Smooth muscle cell (in vitro differentiated cells): Measurements from ENCODE around the gene GXYLT1. TPM values are rescaled to one million over a fixed set of nuclear protein-coding genes. Genes with fewer than 3 reads are reported as not detected.

Experiments
- DNase-seq: peaks from one replicate; lab custom pipeline; 2025; ENCODE audit not compliant: unreplicated experiment; lab: John Stamatoyannopoulos, UW
- H2AFZ ChIP-seq: fragments of 200-600 bp; sonication (generic); 2 replicates; pipeline ENCODE4 v1.6.0; 2016; ENCODE audit warnings: antibody characterized with exemption, low read depth, mild to moderate bottlenecking
- H3F3A ChIP-seq: fragments of 200-600 bp; sonication (generic); 2 replicates; pipeline ENCODE4 v1.6.0; 2017; ENCODE audit warnings: antibody characterized with exemption, low read depth
- H3K27ac ChIP-seq: fragments of 200-600 bp; sonication (generic); 2 replicates; pipeline ENCODE4 v1.5.1; 2016; ENCODE audit warnings: low read depth, mild to moderate bottlenecking
- H3K27me3 ChIP-seq: fragments of 200-600 bp; sonication (generic); 2 replicates; pipeline ENCODE4 v1.6.1; 2016; ENCODE audit warnings: low read depth, mild to moderate bottlenecking
- H3K36me3 ChIP-seq: fragments of 200-600 bp; sonication (generic); 2 replicates; pipeline ENCODE4 v1.5.1; 2016; ENCODE audit warnings: low read depth
- H3K4me1 ChIP-seq: fragments of 200-600 bp; sonication (generic); 2 replicates; pipeline ENCODE4 v1.5.1; 2016; ENCODE audit warnings: low read depth
- H3K4me2 ChIP-seq: fragments of 200-600 bp; sonication (generic); 2 replicates; pipeline ENCODE4 v1.6.0; 2016; ENCODE audit warnings: mild to moderate bottlenecking
- H3K4me3 ChIP-seq: fragments of 200-600 bp; sonication (generic); 2 replicates; pipeline ENCODE4 v1.5.1; 2016; ENCODE audit warnings: mild to moderate bottlenecking
- H3K79me2 ChIP-seq: fragments of 200-600 bp; sonication (generic); 2 replicates; pipeline ENCODE4 v1.6.0; 2016; ENCODE audit warnings: low read depth, mild to moderate bottlenecking
- H3K9ac ChIP-seq: fragments of 200-600 bp; sonication (generic); 2 replicates; pipeline ENCODE4 v1.6.0; 2016; ENCODE audit warnings: low read depth
- H3K9me3 ChIP-seq: fragments of 200-600 bp; sonication (generic); replicated peaks from 2 replicates; pipeline ENCODE4 v1.5.1; 2016; ENCODE audit warnings: low read depth
- H4K20me1 ChIP-seq: fragments of 200-600 bp; sonication (generic); 2 replicates; pipeline ENCODE4 v1.6.0; 2016; ENCODE audit warnings: low read depth
- WGBS: methylation state at CpG from one replicate; pipeline ENCODE4 v1.1.7; 2016; ENCODE audit warnings: low lambda C conversion rate; 5-methylcytosine and 5-hydroxymethylcytosine counted together
- polyA plus RNA-seq: library from polyadenylated mRNA; unstranded; fragments of >200 nt; fragmentation: Nextera tagmentation; extraction: Ambion mirVana; gene quantifications from 2 replicates; pipeline ENCODE4 v1.2.1, GENCODE V29; 2016
- total RNA-seq: library from RNA; depleted of rRNA; stranded (reverse); fragments of >200 nt; gene quantifications from 2 replicates; pipeline ENCODE4 v1.2.3, GENCODE V29; 2014
- TF ChIP-seq, protein P1 (sequence below): fragments of 200-600 bp; sonication (generic); IDR thresholded peaks from 2 replicates; pipeline ENCODE4 v1.5.1; 2017; ENCODE audit warnings: borderline replicate concordance, mild to moderate bottlenecking, antibody characterized with exemption; ENCODE audit not compliant: insufficient read depth, poor library complexity, severe bottlenecking

GXYLT1 gene
- total and polyA plus RNA-seq, 2 experiments from 2014 or later, result 10.7 to 20.6 TPM

DNA sequence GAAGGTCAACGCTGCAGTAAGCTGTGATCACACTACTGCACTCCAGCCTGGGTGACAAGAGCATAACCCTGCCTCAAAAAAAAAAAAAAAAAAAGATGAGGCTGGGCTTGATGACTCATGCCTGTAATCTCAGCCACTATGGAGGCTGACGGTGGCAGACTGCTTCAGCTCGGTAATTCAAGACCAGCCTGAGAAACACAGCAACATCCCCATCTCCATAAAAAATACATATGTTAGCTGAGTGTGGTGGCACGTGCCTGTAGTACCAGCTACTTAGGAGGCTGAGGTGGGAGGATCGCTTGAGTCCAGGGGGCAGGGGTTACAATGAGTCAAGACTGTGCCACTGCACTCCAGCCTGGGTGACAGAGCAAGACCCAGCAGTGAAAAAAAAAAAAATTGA lies 50.4 kb downstream of the GXYLT1 start:
- H2AFZ ChIP-seq, result no peak overlapping the region
- H3K9ac ChIP-seq, result no peak overlapping the region
- H3K79me2 ChIP-seq, result no peaks in the 10 kb centered on the region
- H3K27ac ChIP-seq, result peak overlapping the region; percentile 32
- peaks cover 11% of the 10 kb centered on the region for H3K36me3 ChIP-seq
- H3K4me2 ChIP-seq, result no peak overlapping the region
- H3K4me3 ChIP-seq, result no peak overlapping the region
- 16% methylated on average over 5 of the region's 5 CpGs for WGBS
- H3K4me1 ChIP-seq, result peaks cover 18% of the 10 kb centered on the region
- TF ChIP-seq, protein P1, sequence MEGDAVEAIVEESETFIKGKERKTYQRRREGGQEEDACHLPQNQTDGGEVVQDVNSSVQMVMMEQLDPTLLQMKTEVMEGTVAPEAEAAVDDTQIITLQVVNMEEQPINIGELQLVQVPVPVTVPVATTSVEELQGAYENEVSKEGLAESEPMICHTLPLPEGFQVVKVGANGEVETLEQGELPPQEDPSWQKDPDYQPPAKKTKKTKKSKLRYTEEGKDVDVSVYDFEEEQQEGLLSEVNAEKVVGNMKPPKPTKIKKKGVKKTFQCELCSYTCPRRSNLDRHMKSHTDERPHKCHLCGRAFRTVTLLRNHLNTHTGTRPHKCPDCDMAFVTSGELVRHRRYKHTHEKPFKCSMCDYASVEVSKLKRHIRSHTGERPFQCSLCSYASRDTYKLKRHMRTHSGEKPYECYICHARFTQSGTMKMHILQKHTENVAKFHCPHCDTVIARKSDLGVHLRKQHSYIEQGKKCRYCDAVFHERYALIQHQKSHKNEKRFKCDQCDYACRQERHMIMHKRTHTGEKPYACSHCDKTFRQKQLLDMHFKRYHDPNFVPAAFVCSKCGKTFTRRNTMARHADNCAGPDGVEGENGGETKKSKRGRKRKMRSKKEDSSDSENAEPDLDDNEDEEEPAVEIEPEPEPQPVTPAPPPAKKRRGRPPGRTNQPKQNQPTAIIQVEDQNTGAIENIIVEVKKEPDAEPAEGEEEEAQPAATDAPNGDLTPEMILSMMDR, result no peak
- no peak for DNase-seq
- no peaks in the 10 kb centered on the region for H3K27me3 ChIP-seq
- H4K20me1 ChIP-seq, result no peaks in the 10 kb centered on the region
- no peaks in the 10 kb centered on the region for H3K9me3 ChIP-seq
- peaks cover 9% of the 10 kb centered on the region for H3F3A ChIP-seq

- Histone ChIP-seq H3F3A (peaks cover 9% of the 10 kb centered on the region), H3K9ac (peak overlapping the region; percentile 40), H3K27me3 (no peaks in the 10 kb centered on the region), H4K20me1 (no peaks in the 10 kb centered on the region), H3K27ac (peak overlapping the region; percentile 84), H3K79me2 (no peaks in the 10 kb centered on the region), H3K4me2 (peak overlapping the region; percentile 75), H2AFZ (no peak overlapping the region), H3K4me3 (no peak overlapping the region), H3K9me3 (no peaks in the 10 kb centered on the region), H3K36me3 (peaks cover 2% of the 10 kb centered on the region), H3K4me1 (peaks cover 18% of the 10 kb centered on the region)
- WGBS, result 44% methylated on average over 2 of the region's 2 CpGs
- TF ChIP-seq, protein P1, result no peak
- DNase-seq, result no peak
These were observed 52.9 kb downstream of the GXYLT1 start for GRCh38 chr12:42091769-42092168.

GRCh38 chr12:42090899-42091298 lies 53.8 kb downstream of the GXYLT1 start:
- H3K27me3 ChIP-seq, result no peaks in the 10 kb centered on the region
- peak overlapping the region; percentile 84 for H3K27ac ChIP-seq
- peak overlapping the region; percentile 40 for H3K9ac ChIP-seq
- no peak overlapping the region for H3K4me3 ChIP-seq
- H3K79me2 ChIP-seq, result no peaks in the 10 kb centered on the region
- H2AFZ ChIP-seq, result no peak overlapping the region
- H3K36me3 ChIP-seq, result no peaks in the 10 kb centered on the region
- TF ChIP-seq, protein P1, result no peak
- peaks cover 18% of the 10 kb centered on the region for H3K4me1 ChIP-seq
- peak overlapping the region; percentile 75 for H3K4me2 ChIP-seq
- DNase-seq, result no peak
- H3F3A ChIP-seq, result peaks cover 9% of the 10 kb centered on the region
- no peaks in the 10 kb centered on the region for H3K9me3 ChIP-seq
- no peaks in the 10 kb centered on the region for H4K20me1 ChIP-seq

GRCh38 chr12:42086031-42086430 lies 58.6 kb downstream of the GXYLT1 start:
- Histone ChIP-seq H3K27me3 (no peaks in the 10 kb centered on the region), H3K9me3 (no peaks in the 10 kb centered on the region), H3K4me2 (no peak overlapping the region), H3K9ac (no peak overlapping the region), H3K36me3 (no peaks in the 10 kb centered on the region), H3K79me2 (no peaks in the 10 kb centered on the region), H3K27ac (no peak overlapping the region), H2AFZ (no peak overlapping the region), H3K4me3 (no peak overlapping the region), H3K4me1 (peaks cover 6% of the 10 kb centered on the region), H4K20me1 (no peaks in the 10 kb centered on the region), H3F3A (no peaks in the 10 kb centered on the region)
- TF ChIP-seq, protein P1, result no peak
- WGBS, result 23% methylated on average over 2 of the region's 2 CpGs
- DNase-seq, result no peak
